Thoracic aorta (tissue), 2 donors: Measurements from ENCODE around the gene ARHGAP35. TPM values are rescaled to one million over a fixed set of nuclear protein-coding genes. Genes with fewer than 3 reads are reported as not detected.

Source experiments
- ATAC-seq: fragments of 150-250 bp; one replicate; pipeline ENCODE4 v1.8.0; 2017; ENCODE audit warnings: low read depth; ENCODE audit not compliant: insufficient number of reproducible peaks, low FRiP score
- DNase-seq: peaks from one replicate; pipeline ENCODE4 v3.0.0-alpha.2; 2020; ENCODE audit warnings: low spot score
- H3K27ac ChIP-seq, 2 donors: fragments of 200-600 bp; sonication (generic); 1 replicate in 1 of 2; 2 replicates in 1 of 2; pipeline ENCODE4 v1.5.1; 2016; ENCODE audit warnings: mild to moderate bottlenecking in 2 of 2, moderate library complexity in 2 of 2
- H3K27me3 ChIP-seq: fragments of 200-600 bp; sonication (generic); replicated peaks from 2 replicates; pipeline ENCODE4 v1.6.0; 2016; ENCODE audit warnings: mild to moderate bottlenecking; ENCODE audit not compliant: insufficient read depth
- H3K36me3 ChIP-seq: fragments of 200-600 bp; sonication (generic); one replicate; pipeline ENCODE4 v1.5.1; 2016
- H3K4me1 ChIP-seq, 2 donors: fragments of 200-600 bp; sonication (generic); 1 replicate in 1 of 2; 2 replicates in 1 of 2; pipeline versions ENCODE4 v1.5.1 to v1.6.0; 2016; ENCODE audit warnings: low read depth in 2 of 2, mild to moderate bottlenecking in 1 of 2; ENCODE audit not compliant: control insufficient read depth in 1 of 2
- H3K4me3 ChIP-seq: fragments of 200-600 bp; sonication (generic); 2 replicates; pipeline ENCODE4 v1.5.1; 2016; ENCODE audit warnings: mild to moderate bottlenecking
- H3K9me3 ChIP-seq: fragments of 200-600 bp; sonication (generic); 2 replicates; pipeline ENCODE4 v1.5.1; 2016
- CTCF ChIP-seq: fragments of 200-600 bp; sonication (generic); IDR thresholded peaks from one replicate; pipeline ENCODE4 v1.5.1; 2019; ENCODE audit warnings: antibody characterized with exemption
- total RNA-seq, 2 donors: library from RNA; depleted of rRNA; stranded (reverse); fragments of >200 nt; gene quantifications; one replicate each; pipeline versions ENCODE4 v1.1.0 to v1.2.3, GENCODE V29; 2016

The ARHGAP35 gene
- total RNA-seq = 10 to 100 TPM; 42.9 to 51.1 TPM

- ATAC-seq (peak; percentile 23), DNase-seq (no peak)
- Histone ChIP-seq H3K27ac (peak within 1 kb of the TSS; percentile 98 to 99), H3K27me3 (no peaks in the 10 kb centered on the region), H3K4me3 (peak within 1 kb of the TSS; percentile 97), H3K4me1 (peaks cover 37 to 52% of the 10 kb centered on the region in 2 donors), H3K9me3 (no peaks in the 10 kb centered on the region), H3K36me3 (no peaks in the 10 kb centered on the region)
- no peak for TF ChIP-seq CTCF
Observed at GRCh38 chr19:46860846-46861690, at the start of gene ARHGAP35. Gene ARHGAP35, plus strand, starts transcription at chr19:46860997. Its CDS starts 57,679 bp downstream, at chr19:46918676.

- H3K36me3 ChIP-seq = no peaks in the 10 kb centered on the region
Observed at GRCh38 chr19:46812977-46813838, 47.6 kb upstream of the ARHGAP35 start.

GRCh38 chr19:46813839-46814358 lies 46.9 kb upstream of the ARHGAP35 start:
- H3K36me3 ChIP-seq = no peaks in the 10 kb centered on the region
- H3K4me1 ChIP-seq = peaks cover 7 to 23% of the 10 kb centered on the region in 2 donors
- H3K9me3 ChIP-seq = no peaks in the 10 kb centered on the region
- peak overlapping the region; percentile 90 to 97 for H3K27ac ChIP-seq
- H3K27me3 ChIP-seq = no peaks in the 10 kb centered on the region
- H3K4me3 ChIP-seq = no peak overlapping the region
- DNase-seq (no peak), ATAC-seq (peak; percentile 42)
- TF ChIP-seq CTCF = no peak

More at GRCh38 chr19:46812977-46813838, 47.6 kb upstream of the ARHGAP35 start:
- H3K27me3 ChIP-seq = no peaks in the 10 kb centered on the region
- ATAC-seq (peak; percentile 71), DNase-seq (no peak)
- TF ChIP-seq CTCF = no peak
- peak overlapping the region; percentile 90 to 97 for H3K27ac ChIP-seq
- peaks cover 7 to 23% of the 10 kb centered on the region in 2 donors for H3K4me1 ChIP-seq
- no peaks in the 10 kb centered on the region for H3K9me3 ChIP-seq
- no peak overlapping the region for H3K4me3 ChIP-seq

- H3K4me1 ChIP-seq = peaks cover 7 to 23% of the 10 kb centered on the region in 2 donors
- TF ChIP-seq CTCF = no peak
- no peak for DNase-seq
- no peaks in the 10 kb centered on the region for H3K9me3 ChIP-seq
- ATAC-seq = no peak
- H3K27ac ChIP-seq = no peak overlapping the region
- no peaks in the 10 kb centered on the region for H3K36me3 ChIP-seq
- no peak overlapping the region for H3K4me3 ChIP-seq
- H3K27me3 ChIP-seq = no peaks in the 10 kb centered on the region
Observed at GRCh38 chr19:46815833-46816627, 44.8 kb upstream of the ARHGAP35 start.
